Measurements from ENCODE around the gene MRFAP1L1.

MRFAP1L1 gene

GRCh38 chr4:6750286-6751221 lies 40.9 kb upstream of the MRFAP1L1 start:
- H3K9me2 ChIP-seq (replicated peaks; ENCODE audit: insufficient read depth, low read length), result no peaks in the 10 kb centered on the region
- H3K36me3 ChIP-seq (replicated peaks; ENCODE audit: insufficient read depth, low read length), result no peaks in the 10 kb centered on the region
- TF ChIP-seq CTCF (IDR thresholded peaks at IDR 0.05; ENCODE audit: low read length) (no peak), EZH2phosphoT487 (IDR thresholded peaks at IDR 0.05; ENCODE audit: low read length) (no peak), EZH2 (optimal IDR thresholded peaks at IDR 0.05; ENCODE audit: low read depth, low read length) (no peak)
- no peaks in the 10 kb centered on the region for H3K9me3 ChIP-seq (replicated peaks; ENCODE audit: insufficient read depth, low read length)
- H3K4me3 ChIP-seq (ENCODE audit: low read length), result no peak overlapping the region
- no peak overlapping the region for H3K4me2 ChIP-seq (ENCODE audit: low read depth, low read length)
- 0 out of 2 replicates have a peak, but pooled peaks cover 5% of the 10 kb centered on the region for H3K27me3 ChIP-seq (replicated peaks; ENCODE audit: insufficient read depth, low read length)
- H2AFZ ChIP-seq (ENCODE audit: low read length), result no peak overlapping the region
- no peak overlapping the region for H3K9ac ChIP-seq (ENCODE audit: low read length)
- no peaks in the 10 kb centered on the region for H3F3A ChIP-seq (ENCODE audit: insufficient read depth, low read length)
- no peaks in the 10 kb centered on the region for H3K4me1 ChIP-seq (ENCODE audit: low read length)
- H3K79me2 ChIP-seq (ENCODE audit: low read length), result no peaks in the 10 kb centered on the region
- no peak for DNase-seq
- H3K27ac ChIP-seq (ENCODE audit: low read length), result no peak overlapping the region
- no peaks in the 10 kb centered on the region for H4K20me1 ChIP-seq (ENCODE audit: insufficient read depth, low read length)

- Histone ChIP-seq H3K9me2 (replicated peaks; ENCODE audit: insufficient read depth, low read length) (no peaks in the 10 kb centered on the region), H3K9me3 (replicated peaks; ENCODE audit: insufficient read depth, low read length) (no peaks in the 10 kb centered on the region), H3K79me2 (ENCODE audit: low read length) (no peaks in the 10 kb centered on the region), H3K36me3 (replicated peaks; ENCODE audit: insufficient read depth, low read length) (no peaks in the 10 kb centered on the region), H4K20me1 (ENCODE audit: insufficient read depth, low read length) (no peaks in the 10 kb centered on the region), H3K4me1 (ENCODE audit: low read length) (no peaks in the 10 kb centered on the region), H2AFZ (ENCODE audit: low read length) (no peak overlapping the region), H3K27me3 (replicated peaks; ENCODE audit: insufficient read depth, low read length) (no peaks in the 10 kb centered on the region), H3K4me3 (ENCODE audit: low read length) (no peak overlapping the region), H3F3A (ENCODE audit: insufficient read depth, low read length) (no peaks in the 10 kb centered on the region), H3K4me2 (ENCODE audit: low read depth, low read length) (no peak overlapping the region), H3K27ac (ENCODE audit: low read length) (no peak overlapping the region), H3K9ac (ENCODE audit: low read length) (no peak overlapping the region)
- no peak for DNase-seq
- TF ChIP-seq EZH2phosphoT487 (IDR thresholded peaks at IDR 0.05; ENCODE audit: low read length) (no peak), EZH2 (optimal IDR thresholded peaks at IDR 0.05; ENCODE audit: low read depth, low read length) (no peak)
Observed at GRCh38 chr4:6749340-6750171, 39.9 kb upstream of the MRFAP1L1 start.

GRCh38 chr4:6748286-6748685 lies 38.6 kb upstream of the MRFAP1L1 start:
- Histone ChIP-seq H3K27me3 (replicated peaks; ENCODE audit: insufficient read depth, low read length) (no peaks in the 10 kb centered on the region), H3K9me3 (replicated peaks; ENCODE audit: insufficient read depth, low read length) (no peaks in the 10 kb centered on the region), H3K79me2 (ENCODE audit: low read length) (no peaks in the 10 kb centered on the region), H3K4me2 (ENCODE audit: low read depth, low read length) (no peak overlapping the region), H3K36me3 (replicated peaks; ENCODE audit: insufficient read depth, low read length) (no peaks in the 10 kb centered on the region), H4K20me1 (ENCODE audit: insufficient read depth, low read length) (no peaks in the 10 kb centered on the region), H3K9ac (ENCODE audit: low read length) (no peak overlapping the region), H2AFZ (ENCODE audit: low read length) (no peak overlapping the region), H3F3A (ENCODE audit: insufficient read depth, low read length) (no peaks in the 10 kb centered on the region), H3K4me3 (ENCODE audit: low read length) (no peak overlapping the region), H3K4me1 (ENCODE audit: low read length) (no peaks in the 10 kb centered on the region), H3K9me2 (replicated peaks; ENCODE audit: insufficient read depth, low read length) (no peaks in the 10 kb centered on the region), H3K27ac (ENCODE audit: low read length) (no peak overlapping the region)
- DNase-seq, result no peak
- TF ChIP-seq EZH2 (optimal IDR thresholded peaks at IDR 0.05; ENCODE audit: low read depth, low read length) (no peak), EZH2phosphoT487 (IDR thresholded peaks at IDR 0.05; ENCODE audit: low read length) (no peak), CTCF (IDR thresholded peaks at IDR 0.05; ENCODE audit: low read length) (no peak)
